Measurements from ENCODE around the gene ZNF473.

ZNF473 gene

DNA sequence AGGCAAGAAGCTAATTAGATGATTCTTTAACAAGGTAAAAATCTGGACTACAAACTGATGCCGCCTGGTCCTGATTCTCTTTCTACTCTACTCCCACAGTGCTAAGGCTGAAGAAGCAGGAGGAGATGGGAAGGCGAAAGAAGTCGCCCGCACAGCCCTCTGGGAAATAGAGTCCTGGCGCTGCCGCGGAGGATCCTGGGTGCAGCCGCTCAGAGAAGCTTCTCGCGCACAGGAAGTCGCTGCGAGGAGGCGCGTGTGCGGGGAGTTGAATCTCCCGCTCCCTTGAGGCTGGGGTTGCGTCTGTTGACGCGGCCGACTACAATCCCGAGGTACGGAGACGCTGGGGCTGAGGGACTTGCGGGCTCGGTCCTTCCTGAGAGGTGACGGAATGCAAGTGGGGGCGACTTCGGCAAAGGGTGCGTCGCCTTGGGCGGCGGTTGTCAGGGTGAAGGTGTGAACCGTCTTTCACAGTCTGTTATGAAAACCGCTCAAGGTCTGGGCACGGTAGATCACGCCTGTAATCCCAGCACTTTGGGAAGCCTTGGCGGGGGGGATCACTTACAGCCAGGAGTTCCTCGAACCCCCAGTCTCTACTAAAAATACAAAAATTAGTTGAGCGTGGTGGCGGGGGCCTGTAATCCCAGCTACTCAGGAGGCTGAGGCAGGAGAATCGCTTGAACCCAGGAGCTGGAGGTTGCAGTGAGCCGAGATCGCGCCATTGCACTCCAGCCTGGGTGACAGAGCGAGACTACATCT lies at the start of gene ZNF473:
ZNF473 (plus strand) TSS at position 212 of the 756 bp plus-strand sequence. CDS start 5,078 bp downstream, outside the sequence.
- peak; percentile 88 to 89 for DNase-seq (ENCODE audit: low read depth in 2 of 2)

DNA sequence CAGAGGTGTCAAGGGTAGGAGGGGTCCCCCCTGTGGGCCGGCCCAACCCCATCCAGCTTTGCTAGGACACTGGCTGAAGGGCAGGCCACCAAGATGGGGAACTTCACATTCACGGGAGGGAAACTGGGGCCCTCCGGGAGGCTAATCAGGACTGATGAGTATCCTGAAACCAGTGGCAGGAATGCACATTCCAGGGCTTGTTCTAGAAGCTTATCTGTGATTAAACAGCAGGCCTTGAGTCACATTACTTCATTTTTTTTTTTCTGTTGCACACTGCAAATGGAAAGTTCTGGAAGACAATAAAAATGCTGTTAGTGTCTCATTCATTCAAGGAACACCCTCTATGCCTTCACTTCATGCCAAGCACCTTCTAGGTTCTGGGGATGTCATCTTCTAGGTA lies 49.3 kb upstream of the ZNF473 start:
- DNase-seq (ENCODE audit: low read depth in 2 of 2): no peak

DNA sequence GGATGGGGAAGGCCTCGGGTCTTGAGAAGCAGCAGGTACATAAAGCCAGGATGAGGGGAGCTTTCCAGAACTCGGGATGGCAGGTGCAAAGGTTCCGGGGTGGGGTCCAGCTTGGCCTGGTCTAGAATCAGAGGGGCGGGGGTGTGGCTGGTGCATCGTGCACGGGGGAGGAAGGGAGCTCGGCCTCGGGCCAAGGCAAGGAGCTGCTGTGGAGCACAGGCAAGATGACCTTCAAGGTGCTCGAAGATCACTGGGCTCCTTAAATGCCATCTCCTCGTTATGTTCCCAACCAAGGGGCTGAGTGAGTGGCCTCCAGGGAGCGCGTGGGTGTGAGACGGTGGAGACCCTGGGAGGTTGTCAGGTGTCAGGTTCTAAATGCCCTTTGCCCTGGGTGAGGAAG lies 48.7 kb upstream of the ZNF473 start:
- no peak for DNase-seq (ENCODE audit: low read depth in 2 of 2)

DNA sequence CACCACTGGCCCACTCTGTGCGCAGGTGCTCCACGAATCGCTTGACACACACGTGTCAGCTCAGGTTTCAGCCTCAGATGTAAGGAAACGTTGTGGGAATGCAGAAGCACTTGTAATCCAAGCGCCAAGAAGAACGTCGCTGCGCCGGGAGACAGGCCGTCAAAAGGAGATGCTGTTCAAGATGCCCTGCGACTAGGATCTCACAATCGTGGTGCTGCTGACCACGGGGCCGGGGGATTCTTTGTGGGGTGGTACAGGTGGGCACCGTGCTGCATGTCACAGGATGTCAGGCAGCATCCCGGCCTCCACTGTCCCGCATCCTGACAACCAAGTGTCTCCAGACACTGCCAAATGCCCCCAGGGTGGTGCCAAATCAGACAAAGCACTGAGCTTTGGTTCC lies 47.9 kb upstream of the ZNF473 start:
- DNase-seq (ENCODE audit: low read depth in 2 of 2): no peak

DNA sequence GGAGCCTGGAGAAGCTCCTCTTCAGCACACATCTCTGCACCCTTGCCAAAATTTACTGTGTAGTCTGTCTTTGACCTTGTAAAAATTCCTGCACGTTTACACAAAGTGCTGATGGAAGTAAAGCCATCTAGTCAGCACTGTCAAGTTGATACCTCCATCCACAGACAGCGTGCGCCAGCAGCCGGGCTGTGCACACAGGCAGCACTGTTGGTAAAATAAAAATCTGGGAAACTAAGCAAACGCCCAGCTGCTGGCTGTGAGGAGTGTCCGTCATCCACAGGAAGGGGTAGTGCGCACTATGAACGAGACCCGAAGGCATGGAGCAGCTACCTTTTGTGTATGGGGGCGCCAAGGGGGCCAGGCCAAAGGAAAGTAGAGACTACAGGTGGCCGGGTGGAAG lies 47.5 kb upstream of the ZNF473 start:
- no peak for DNase-seq (ENCODE audit: low read depth in 2 of 2)

DNA sequence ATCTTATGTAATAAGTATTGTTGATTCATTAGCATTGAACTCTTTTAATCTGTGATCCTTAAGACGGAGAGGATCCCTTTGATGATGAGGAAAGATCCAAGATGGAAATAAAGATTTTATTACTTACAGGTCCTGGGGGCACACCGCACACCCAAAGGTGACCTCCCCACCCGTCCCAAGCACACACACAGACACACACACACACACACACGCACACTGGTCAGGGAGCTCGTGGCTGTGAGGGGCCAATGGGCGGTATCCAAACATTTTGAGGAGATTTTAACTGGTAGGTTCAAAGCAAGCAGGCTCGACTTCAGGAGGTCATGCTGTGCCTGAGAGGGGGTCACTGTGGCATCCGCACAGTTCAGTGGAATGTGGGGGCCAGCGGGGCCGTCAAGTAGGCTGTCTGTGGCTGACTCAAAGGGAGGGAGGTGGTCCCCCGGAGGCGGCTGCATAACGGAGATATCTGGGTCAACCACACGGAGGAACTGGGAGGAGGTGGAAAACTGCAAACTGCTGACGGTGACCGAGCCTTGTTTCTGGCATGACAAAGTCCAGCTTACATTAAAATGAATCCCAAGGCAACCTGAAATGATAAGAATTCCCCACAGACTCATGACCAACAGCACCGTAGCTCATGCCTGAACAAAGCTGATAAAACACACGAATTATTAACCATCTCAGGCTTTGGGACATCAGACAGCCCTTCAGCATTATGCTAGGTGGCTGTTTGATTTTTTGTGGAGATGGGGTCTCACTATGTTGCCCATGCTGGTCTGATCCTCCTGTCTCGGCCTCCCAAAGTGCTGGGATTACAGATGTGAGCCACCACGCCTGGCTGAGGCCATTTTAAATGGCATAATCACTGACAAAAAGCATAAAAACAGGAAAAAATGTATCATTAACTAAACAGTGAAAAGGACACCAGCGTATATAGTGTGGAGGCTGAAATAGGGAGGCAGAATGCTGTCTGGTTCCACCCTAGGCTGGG lies 43.9 kb upstream of the ZNF473 start:
- no peak for DNase-seq (ENCODE audit: low read depth in 2 of 2)

DNA sequence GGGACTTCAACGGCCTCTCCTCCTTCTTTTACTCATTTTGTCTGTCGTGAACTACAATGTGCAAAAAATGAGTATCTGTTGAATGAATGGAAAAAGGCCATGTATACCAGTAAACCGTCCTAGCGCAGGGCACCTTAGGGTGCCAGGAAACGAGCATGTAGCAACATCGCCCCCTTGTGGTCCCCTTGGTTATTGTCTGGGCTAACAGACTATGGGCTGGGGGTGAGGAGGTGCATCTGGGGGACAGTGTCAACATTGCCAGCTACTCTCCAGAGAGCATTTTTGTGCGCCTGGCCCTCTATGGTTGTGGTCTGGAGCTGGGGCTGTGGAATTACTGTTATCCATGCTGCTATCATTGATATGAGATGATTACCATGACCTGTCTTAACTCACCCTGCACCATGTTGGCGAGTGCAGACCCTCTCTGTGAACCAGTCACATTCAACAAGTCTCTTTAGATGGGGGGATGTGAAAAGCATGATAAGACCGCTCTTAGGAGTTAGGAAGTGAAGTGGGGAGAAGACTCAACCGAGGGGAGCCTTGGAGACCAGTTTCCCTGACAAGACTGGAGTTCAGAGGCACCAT lies 42.1 kb upstream of the ZNF473 start:
- DNase-seq (ENCODE audit: low read depth in 2 of 2): peak; percentile 55 to 67

DNA sequence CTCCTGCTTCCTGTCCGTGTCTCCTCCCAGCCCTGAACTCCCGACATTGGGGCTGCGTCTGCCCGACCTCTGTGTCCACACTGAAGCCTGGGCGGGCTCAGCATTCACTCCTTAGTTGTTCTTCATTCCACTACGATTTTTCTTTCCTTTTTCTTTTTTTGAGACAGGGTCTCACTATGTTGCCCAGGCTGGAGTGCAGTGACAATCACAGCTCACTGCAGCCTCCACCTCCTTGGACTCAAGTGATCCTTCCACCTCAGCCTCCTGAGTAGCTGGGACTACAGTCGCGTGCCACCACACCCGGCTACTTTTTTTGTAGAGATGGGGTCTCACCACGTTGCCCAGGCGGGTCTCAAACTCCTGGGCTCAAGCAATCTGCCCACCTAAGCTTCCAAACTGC lies 41.3 kb upstream of the ZNF473 start:
- DNase-seq (ENCODE audit: low read depth in 2 of 2): no peak

DNA sequence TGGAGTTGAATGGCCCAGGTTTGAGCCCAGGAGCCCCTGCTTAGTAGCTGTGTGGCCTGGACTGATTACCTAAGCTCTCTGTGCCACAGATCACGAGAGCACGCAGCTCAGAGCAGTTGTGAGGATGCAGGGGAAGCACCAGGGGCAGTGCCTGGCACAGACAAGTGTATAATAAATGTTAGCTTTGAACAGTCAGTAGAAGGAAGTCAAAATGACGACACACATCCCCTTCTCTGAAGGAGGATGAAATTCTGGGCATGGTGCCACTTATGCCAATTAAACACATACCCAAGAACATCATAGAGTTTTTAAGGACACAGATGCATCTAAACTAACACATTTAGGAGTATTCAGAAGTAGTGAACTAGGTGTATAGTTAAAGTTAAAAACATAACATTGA lies 39.9 kb upstream of the ZNF473 start:
- DNase-seq (ENCODE audit: low read depth in 2 of 2): no peak

DNA sequence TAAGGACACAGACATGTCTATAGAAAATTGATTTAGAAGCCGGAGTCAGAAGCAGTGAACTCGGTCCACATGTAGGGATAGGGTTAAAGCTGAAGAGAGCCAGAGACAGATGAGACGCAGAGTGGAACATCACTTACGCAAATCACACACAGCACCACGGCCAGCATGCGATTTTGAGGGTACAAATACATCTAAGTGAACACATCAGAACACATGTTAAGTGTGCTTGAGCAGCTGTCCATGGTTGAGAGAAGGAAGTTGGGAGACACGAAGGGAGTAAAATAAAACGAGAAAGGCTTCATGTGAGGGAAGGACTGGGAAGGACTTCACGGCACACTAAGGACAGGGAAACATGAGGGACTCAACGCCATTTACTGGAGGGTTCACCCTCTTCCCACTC lies 39.5 kb upstream of the ZNF473 start:
- DNase-seq (ENCODE audit: low read depth in 2 of 2): no peak

DNA sequence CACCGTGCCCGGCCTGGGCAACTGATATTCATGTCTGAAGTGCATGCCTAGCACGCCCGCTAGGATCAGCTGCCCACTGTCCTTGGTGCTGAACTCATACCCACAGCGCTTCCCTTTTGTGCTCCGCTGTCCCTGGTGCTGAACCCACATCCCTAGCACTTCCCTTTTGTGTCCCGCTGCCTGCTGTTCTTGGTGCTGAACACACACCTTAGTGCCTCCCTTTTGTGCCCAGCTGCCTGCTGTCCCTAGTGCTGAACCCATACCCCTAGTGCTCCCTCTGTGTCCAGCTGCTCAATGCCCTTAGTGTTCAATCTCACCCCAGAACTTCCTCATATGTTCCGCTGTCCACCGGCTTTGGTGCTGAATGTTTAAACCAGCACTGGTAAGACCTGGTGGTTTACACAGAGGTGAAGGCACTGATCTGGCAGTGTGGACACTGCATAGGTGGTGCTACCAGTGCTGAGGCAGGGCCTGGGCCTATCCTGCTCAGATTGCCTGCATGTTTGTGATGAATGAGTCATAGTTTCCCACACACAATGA lies 38.6 kb upstream of the ZNF473 start:
- peak; percentile 28 to 43 for DNase-seq (ENCODE audit: low read depth in 2 of 2)

DNA sequence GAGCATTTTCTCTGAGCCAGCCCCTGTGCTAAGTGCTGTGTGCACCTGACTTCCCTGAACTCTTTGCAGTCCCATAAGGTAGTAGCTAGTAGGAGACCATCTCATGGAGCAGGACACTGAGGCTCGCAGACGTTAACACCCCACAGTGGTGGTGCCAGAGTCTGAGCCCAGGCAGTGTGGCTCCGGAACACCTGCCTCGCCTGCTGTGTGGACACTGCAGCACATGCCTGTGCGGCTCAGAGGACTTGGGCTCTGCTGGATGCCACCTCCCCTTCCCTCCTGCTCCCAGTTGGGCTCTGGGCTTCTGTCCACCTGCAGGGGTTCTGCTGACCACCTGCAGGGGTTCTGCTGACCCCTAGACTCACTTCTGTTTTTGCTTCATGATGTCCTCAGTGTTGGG lies 37.8 kb upstream of the ZNF473 start:
- no peak for DNase-seq (ENCODE audit: low read depth in 2 of 2)

DNA sequence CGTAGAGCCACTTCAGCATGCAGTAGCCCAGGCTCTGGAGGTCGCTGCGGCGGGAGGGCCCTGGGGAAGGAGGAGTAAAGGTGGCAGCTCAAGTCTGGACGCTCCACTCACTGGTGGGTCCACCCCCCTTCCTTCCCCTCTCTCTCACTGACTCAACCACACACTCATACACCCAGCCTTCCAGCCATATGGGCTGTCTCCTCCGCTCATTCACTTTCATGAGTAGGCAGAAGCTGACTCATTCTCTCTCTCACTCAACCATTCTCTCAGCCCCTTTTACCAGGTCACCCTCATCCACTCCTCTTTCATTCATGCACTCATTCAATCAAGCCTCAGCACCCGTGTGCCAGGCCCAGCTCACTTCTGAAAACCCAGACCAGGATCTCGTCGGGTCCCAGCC lies 37.4 kb upstream of the ZNF473 start:
- no peak for DNase-seq (ENCODE audit: low read depth in 2 of 2)

DNA sequence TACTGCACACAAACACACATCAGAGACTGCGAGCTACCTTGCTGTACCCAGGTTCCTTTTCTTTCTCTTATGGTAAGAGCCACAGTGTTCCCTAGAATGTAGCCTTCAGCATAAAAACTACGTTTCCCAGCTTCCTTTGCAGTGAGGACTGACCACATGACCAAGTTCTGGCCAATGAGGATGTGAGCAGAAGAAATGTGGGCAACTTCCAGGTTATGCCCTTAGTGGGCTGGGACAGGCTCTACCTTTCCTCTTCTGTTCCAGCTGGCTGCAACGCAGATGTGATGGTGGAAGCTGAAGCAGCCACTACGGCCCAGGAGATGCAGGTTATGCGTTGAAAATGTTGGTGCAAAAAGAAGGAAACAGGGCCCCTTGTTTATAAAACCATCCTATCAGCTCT lies 28.1 kb upstream of the ZNF473 start:
- DNase-seq (ENCODE audit: low read depth in 2 of 2): no peak

DNA sequence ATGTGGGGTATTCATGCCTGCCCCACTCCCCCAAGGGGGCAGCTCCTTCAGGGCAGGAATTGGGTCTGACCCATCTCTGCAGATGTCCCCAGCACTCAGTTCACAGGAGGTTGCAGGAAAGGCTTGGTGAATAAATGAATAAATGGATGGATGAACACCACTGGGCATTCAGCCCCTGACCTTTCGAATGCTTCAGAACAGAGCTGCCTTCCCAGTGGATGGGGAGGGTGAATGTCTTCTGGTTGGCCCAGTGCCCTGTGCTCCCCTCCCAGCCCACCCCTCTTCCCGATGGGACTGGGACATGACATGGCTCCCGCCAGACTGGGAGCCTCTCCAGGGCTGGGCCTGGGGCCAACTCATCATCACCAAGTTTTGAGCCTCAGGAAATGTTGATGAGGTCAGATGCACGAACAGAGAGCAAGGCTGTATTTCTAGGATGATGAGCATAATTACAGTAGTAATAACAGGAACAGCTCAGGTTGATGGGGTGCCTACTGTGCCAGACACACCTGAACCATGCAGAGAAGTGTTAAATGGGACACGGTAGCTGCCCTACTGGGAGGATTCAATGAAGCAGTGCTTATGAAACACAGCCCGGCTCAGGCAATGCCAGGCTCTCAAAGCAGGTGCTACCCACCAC lies 26.3 kb upstream of the ZNF473 start:
- no peak for DNase-seq (ENCODE audit: low read depth in 2 of 2)

DNA sequence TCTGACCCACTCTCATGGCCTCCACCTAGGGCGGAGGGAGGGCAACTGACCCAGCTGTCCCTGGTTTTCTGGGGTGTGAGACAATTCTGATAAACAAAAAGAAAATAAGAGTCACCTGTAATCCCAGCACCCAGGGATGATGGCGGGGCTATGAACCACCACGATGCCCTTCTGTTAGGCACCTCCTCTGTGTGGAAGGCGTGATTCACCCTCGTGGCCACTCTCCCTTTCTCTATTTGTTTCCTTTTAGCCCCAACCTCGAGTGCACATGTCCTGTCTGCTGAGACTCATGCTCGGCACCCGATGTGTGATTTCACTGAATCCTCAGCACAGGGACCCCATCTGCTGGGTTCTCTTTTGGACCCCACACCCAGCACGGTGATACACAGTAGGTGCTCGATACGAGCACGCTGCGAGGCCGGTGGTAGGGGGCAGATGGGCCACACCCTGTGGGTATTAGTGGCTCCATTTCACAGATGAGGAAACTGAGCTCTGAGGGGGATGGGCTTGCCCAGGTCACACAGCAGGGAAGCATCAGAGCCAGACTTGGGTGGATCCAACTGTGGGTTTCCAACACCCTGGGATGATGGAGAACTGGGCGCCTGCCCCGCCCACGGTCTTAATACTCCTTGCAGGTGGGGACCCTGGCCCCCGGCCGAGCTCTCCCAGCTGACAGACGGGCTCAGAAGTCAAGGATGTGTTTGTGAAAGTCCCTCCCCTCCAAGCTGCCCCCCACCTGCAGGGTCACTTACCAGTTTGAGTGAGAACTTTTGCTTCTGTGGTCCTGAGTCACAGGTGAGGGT lies 25.6 kb upstream of the ZNF473 start:
- DNase-seq (ENCODE audit: low read depth in 2 of 2): no peak

DNA sequence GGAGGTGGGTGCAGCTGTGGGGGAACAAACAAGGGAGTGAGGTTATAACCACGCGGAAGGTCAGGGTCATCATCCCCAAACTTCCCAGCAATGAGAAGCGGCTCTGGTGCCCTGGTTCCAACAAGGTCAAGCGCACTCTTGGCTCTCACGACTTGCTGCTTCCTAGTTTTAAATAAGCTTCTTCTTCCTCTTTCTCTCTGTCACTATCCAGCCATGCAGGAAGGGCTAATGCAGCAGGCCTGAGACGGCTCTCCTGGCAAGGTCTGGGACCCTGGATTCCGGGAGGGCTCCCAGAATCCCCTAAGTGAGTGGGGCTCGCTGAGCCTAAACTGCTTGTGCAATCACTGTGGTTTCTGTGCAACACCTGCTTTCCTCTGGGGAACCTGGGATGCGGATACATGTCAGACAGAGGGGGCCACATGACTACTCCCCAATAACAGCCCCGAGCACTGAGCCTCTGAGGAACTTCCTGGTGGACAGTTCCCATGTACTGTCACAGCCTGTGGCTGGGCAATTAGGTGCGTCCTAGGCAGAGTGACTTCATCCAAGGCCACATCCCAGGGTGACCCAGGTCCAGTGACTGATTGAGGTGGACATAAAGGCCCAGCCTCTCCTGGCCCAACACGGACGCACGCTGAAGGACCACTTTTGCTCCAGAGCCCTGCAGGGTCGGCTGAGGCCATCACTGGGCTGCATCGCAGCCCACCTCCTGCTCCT lies 24.8 kb upstream of the ZNF473 start:
- no peak for DNase-seq (ENCODE audit: low read depth in 2 of 2)

DNA sequence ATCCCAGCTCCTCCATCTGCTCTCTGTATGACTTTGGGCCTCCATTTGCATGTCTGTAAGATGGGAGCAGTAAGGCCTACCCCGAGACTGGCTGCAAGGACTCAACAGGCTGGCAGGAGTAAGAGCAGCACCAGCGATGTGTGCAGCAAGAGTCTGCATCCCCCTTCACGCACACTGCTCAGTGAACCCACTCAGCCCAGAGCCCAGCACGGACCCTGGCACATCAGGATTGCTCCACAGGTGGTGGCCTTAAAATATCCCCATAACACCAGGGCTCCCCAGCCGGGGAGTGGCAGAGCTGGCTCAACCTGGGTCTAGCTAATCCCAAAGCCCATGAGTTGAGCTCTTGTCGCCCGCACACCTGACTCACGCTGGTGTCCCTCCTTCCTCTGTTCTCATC lies 24.0 kb upstream of the ZNF473 start:
- DNase-seq (ENCODE audit: low read depth in 2 of 2): no peak

DNA sequence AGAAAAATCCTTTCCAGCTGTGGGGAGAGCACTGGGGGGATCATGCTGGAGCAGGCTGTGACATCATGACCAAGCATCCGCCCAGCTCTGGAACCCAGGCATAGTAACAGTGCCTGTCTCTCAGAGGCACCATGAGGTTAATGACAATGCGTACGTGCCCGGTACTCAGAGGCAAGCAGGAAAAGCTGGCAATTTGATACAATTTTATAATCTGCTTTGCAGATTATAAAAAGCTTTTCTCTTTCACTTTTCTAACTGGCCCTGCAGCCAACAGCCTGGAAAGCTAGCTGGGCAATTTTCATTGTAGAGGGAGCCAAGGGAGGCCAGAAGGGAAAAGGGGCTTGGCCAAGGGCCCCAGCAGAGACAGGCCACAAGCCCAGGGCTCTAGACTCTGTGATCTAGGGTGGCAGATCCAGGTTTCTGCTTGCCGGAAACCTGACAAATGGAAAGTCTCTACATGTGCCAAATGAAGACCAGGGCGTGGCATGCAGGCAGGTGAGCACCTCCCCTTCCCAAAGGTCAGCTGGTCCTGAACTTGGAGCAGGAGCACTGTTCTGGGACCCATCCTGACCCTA lies 23.3 kb upstream of the ZNF473 start:
- no peak for DNase-seq (ENCODE audit: low read depth in 2 of 2)

DNA sequence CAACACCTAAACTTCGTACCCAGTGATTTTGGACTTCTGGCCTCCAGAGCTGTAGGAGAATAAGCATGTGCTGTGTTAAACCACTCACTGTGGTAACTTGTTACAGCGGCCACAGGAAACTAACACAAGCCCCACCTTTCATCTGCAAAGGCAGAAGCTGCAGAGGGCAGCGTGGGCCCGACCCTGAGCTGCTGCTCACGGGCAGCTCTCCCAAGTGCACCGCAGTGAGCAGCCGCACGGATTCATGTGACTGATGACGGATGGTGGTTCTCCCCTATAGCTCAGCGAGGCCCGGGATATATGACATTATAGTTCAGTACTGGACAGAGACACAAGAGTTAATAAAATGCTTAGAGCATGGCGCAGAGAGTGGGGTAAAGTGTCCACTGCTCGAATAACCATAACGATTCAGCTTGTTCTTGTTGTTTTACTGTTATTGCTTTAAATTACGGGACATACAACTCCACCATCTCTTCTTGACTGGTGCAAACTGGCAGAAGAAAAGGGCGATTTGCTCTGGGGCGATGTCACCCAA lies 22.5 kb upstream of the ZNF473 start:
- DNase-seq (ENCODE audit: low read depth in 2 of 2): peak; percentile 6 to 27
